Astrocyte (in vitro differentiated cells and primary cell): ENCODE measurements around the gene SH3GL3.

Source experiments
- CTCF ChIP-seq: IDR thresholded peaks from 2 replicates; pipeline ENCODE4 v1.5.1; 2011; ENCODE audit warnings: low read depth, mild to moderate bottlenecking, inconsistent platforms, low read length, moderate library complexity; ENCODE audit not compliant: insufficient read depth
- EZH2 ChIP-seq: IDR thresholded peaks from 2 replicates; pipeline ENCODE4 v1.6.1; 2012; ENCODE audit warnings: mild to moderate bottlenecking, low read length, inconsistent platforms; ENCODE audit not compliant: insufficient read depth

GRCh38 chr15:83567318-83567717 lies 120.2 kb downstream of the SH3GL3 start:
- TF ChIP-seq CTCF (no peak), EZH2 (no peak)
